Measurements from ENCODE around the gene MALSU1. TPM values are rescaled to one million over a fixed set of nuclear protein-coding genes. Genes with fewer than 3 reads are reported as not detected.

MALSU1 gene
- total and polyA plus RNA-seq, 9 donors, result 44.3 to 88.7 (median 53.2) TPM

DNA sequence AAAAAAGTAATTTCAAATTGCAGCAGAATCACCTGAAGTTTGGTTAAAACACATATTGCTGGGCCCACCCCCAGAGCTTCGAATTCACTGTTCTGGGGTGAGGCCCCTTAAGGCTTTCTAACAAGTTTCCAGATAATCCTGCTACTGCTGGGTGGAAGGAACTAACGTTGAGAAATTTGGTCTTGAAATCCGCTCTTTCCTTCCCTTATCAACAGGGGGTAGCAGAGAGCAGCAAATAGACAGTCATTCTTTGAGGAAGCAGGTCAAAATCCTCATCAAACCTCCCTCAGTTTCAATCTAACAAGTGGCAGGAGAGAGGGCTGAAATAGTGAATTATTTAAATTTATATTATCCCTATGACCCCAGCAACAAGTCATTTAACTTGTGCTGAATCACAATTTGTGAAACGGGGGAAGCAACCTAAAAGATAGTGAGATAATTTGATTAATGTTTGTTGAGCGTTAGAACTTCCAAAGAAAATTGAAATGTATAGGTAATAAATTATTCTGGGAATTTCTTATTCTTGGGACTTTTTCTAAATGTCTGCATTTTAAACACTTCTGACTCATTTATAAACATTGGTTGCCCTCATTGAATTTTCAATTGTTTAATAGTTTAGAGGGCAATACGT lies 21.7 kb upstream of the MALSU1 start:
- Histone ChIP-seq H3K27me3 (no peaks in the 10 kb centered on the region), H3K9me3 (no peaks in the 10 kb centered on the region), H3K36me3 (no peaks in the 10 kb centered on the region), H3K4me1 (ENCODE audit: insufficient read depth) (no peaks in the 10 kb centered on the region), H3K4me3 (no peak overlapping the region), H3K27ac (no peak overlapping the region)
- intact Hi-C loops (cut with DNase I), result loop anchor here in 1 of 4 donors (10.0 kb wide), 1 partner anchor 437 kb away; the partner anchor contains the start of gene STK31
- no peak for TF ChIP-seq EP300 (IDR thresholded peaks at IDR 0.05)
- TF ChIP-seq, protein P1, sequence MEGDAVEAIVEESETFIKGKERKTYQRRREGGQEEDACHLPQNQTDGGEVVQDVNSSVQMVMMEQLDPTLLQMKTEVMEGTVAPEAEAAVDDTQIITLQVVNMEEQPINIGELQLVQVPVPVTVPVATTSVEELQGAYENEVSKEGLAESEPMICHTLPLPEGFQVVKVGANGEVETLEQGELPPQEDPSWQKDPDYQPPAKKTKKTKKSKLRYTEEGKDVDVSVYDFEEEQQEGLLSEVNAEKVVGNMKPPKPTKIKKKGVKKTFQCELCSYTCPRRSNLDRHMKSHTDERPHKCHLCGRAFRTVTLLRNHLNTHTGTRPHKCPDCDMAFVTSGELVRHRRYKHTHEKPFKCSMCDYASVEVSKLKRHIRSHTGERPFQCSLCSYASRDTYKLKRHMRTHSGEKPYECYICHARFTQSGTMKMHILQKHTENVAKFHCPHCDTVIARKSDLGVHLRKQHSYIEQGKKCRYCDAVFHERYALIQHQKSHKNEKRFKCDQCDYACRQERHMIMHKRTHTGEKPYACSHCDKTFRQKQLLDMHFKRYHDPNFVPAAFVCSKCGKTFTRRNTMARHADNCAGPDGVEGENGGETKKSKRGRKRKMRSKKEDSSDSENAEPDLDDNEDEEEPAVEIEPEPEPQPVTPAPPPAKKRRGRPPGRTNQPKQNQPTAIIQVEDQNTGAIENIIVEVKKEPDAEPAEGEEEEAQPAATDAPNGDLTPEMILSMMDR (IDR thresholded peaks at IDR 0.05), result peak; percentile 49 to 56 (median 50)
- DNase-seq, result peak in 1 of 5 donors; percentile 35
- whole genome bisulfite sequencing, 3 donors, result 33 to 35% (median 34%) methylated on average over 6 of the region's 6 CpGs

DNA sequence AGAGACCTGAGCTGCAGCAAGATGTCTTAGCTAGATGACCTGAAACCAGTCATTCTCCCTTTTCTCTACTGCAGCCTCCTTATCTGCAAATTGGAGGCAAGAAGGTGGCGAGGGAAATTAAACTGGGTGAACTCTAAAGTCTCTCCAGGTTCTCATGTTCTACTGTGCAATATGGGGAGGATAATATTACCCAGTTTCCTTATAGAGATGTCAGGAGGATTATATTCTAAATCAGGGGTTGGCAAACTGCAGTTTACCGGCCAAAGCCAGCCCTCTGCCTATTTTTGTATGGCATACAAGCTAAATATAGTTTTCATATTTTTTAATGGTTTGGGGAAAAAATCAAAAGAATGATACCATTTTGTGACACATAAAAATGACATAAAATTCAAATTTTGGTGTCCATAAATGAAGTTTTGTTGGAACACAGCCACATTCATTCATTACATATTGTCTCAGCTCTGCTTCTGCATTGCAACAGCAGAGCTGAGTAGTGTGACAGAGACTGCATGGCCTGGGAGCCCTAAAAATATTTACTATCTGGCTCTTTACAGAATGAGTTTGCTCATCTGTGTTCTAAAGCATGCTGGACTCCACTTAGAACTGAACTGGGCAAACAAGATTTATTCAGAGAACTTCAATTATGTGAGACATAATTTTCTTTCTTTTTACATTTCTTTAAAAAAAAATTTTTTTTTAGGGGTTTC lies 19.2 kb upstream of the MALSU1 start:
- Histone ChIP-seq H3K27me3 (no peaks in the 10 kb centered on the region), H3K27ac (no peak overlapping the region), H3K9me3 (no peaks in the 10 kb centered on the region), H3K4me1 (ENCODE audit: insufficient read depth) (no peaks in the 10 kb centered on the region), H3K4me3 (no peak overlapping the region), H3K36me3 (no peaks in the 10 kb centered on the region)
- no peak for DNase-seq
- no peak for TF ChIP-seq EP300 (IDR thresholded peaks at IDR 0.05)
- TF ChIP-seq, protein P1 (IDR thresholded peaks at IDR 0.05), result no peak
- no peak for TF ChIP-seq POLR2A (IDR thresholded peaks at IDR 0.05)
- 89 to 91% (median 89%) methylated on average over 2 of the region's 2 CpGs for WGBS, 3 donors
- intact Hi-C loops (cut with DNase I), result loop anchor here in 1 of 4 donors (10.0 kb wide), 1 partner anchor 435 kb away; the partner anchor contains the start of gene STK31

DNA sequence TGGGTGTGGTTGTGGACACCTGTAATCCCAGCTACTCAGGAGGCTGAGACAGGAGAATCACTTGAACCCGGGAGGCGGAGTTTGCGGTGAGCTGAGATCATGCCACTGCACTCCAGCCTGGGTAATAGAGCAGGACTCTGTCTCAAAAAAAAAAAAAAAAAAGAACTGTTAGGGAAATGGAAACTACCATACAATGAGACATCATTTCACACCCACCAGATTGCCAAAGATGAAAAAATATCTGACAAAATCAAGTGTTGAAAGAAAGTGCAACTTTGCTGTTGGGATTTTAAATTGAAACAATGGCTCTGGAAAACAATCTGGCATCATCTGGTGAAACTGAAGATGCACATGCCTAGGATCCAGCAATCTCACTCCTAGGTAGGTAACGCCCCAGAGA lies 16.1 kb upstream of the MALSU1 start:
- no peaks in the 10 kb centered on the region for H3K27me3 ChIP-seq
- H3K9me3 ChIP-seq, result no peaks in the 10 kb centered on the region
- H3K36me3 ChIP-seq, result no peaks in the 10 kb centered on the region
- no peak for DNase-seq
- H3K4me3 ChIP-seq, result no peak overlapping the region
- 94 to 98% (median 97%) methylated on average over 4 of the region's 4 CpGs for WGBS, 3 donors
- intact Hi-C loops (cut with DNase I), result no loop called here
- TF ChIP-seq POLR2A (IDR thresholded peaks at IDR 0.05) (no peak), EP300 (IDR thresholded peaks at IDR 0.05) (no peak)
- TF ChIP-seq, protein P1 (IDR thresholded peaks at IDR 0.05), result no peak
- H3K27ac ChIP-seq, result no peak overlapping the region
- H3K4me1 ChIP-seq (ENCODE audit: insufficient read depth), result no peaks in the 10 kb centered on the region

DNA sequence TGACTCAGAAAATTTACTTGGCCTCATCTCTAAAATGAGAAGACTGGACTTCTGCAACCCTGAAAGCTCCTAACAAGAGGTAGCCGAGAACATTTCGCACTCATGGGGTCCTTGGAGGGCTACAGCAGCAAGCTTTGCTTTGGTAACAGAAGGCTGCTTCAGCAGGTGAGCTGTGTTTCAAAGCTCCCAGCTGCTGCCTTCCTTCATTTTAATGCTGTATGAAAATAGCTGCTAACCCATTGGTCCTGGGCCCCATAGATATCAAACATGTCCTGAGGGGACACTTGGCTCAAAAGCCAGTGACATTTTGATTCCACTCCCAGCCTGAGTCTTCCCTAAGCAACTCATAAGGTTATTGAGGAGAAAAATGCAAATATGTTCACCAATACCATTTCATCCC lies 14.3 kb upstream of the MALSU1 start:
- Histone ChIP-seq H3K9me3 (no peaks in the 10 kb centered on the region), H3K4me3 (no peak overlapping the region), H3K27ac (no peak overlapping the region), H3K4me1 (ENCODE audit: insufficient read depth) (no peaks in the 10 kb centered on the region), H3K27me3 (no peaks in the 10 kb centered on the region), H3K36me3 (no peaks in the 10 kb centered on the region)
- no peak for TF ChIP-seq POLR2A (IDR thresholded peaks at IDR 0.05)
- TF ChIP-seq, protein P1 (IDR thresholded peaks at IDR 0.05), result no peak
- no peak for TF ChIP-seq EP300 (IDR thresholded peaks at IDR 0.05)
- WGBS, 3 donors, result 92 to 100% (median 97%) methylated on average over 2 of the region's 2 CpGs
- DNase-seq, result no peak
- intact Hi-C loops (cut with DNase I), result no loop called here

Data from ovary (tissue), 9 donors.